ENCODE measurements around the gene HDC. TPM values are rescaled to one million over a fixed set of nuclear protein-coding genes. Genes with fewer than 3 reads are reported as not detected.

Gene HDC
- total and polyA plus RNA-seq, 8 donors: 0.64 to 4.6 (median 1.6) TPM

- DNase-seq: no peak
- no peak for ATAC-seq
- H3K4me1 ChIP-seq: peaks cover 0 to 3% of the 10 kb centered on the region in 2 donors
- H3K36me3 ChIP-seq: no peaks in the 10 kb centered on the region
- intact Hi-C loops (cut with DNase I): no loop called here
- no peak overlapping the region for H3K4me3 ChIP-seq
- no peaks in the 10 kb centered on the region for H3K27me3 ChIP-seq
- no peaks in the 10 kb centered on the region for H3K9me3 ChIP-seq
- no peak overlapping the region for H3K27ac ChIP-seq
- TF ChIP-seq CTCF (IDR thresholded peaks at IDR 0.05): no peak
These were observed 29.7 kb downstream of the HDC start for GRCh38 chr15:50235794-50236193.

- TF ChIP-seq CTCF (IDR thresholded peaks at IDR 0.05): no peak
- no peak for DNase-seq
- Histone ChIP-seq H3K4me3 (no peak overlapping the region), H3K4me1 (peaks cover 0 to 3% of the 10 kb centered on the region in 2 donors), H3K9me3 (no peaks in the 10 kb centered on the region), H3K27me3 (no peaks in the 10 kb centered on the region), H3K27ac (no peak overlapping the region), H3K36me3 (no peaks in the 10 kb centered on the region)
- no peak for ATAC-seq
- intact Hi-C loops (cut with DNase I): no loop called here
These were observed 30.8 kb downstream of the HDC start for GRCh38 chr15:50234764-50235163.

GRCh38 chr15:50233192-50233736 lies 32.3 kb downstream of the HDC start:
- H3K4me1 ChIP-seq: peaks cover 0 to 3% of the 10 kb centered on the region in 2 donors
- no peak for TF ChIP-seq CTCF (IDR thresholded peaks at IDR 0.05)
- H3K4me3 ChIP-seq: no peak overlapping the region
- no peaks in the 10 kb centered on the region for H3K36me3 ChIP-seq
- no peak for ATAC-seq
- no peak for DNase-seq
- intact Hi-C loops (cut with DNase I): no loop called here
- H3K27ac ChIP-seq: no peak overlapping the region
- no peaks in the 10 kb centered on the region for H3K27me3 ChIP-seq
- no peaks in the 10 kb centered on the region for H3K9me3 ChIP-seq

GRCh38 chr15:50232791-50233190 lies 32.7 kb downstream of the HDC start:
- Histone ChIP-seq H3K4me1 (peaks cover 0 to 3% of the 10 kb centered on the region in 2 donors), H3K36me3 (no peaks in the 10 kb centered on the region), H3K27ac (no peak overlapping the region), H3K9me3 (no peaks in the 10 kb centered on the region), H3K4me3 (no peak overlapping the region), H3K27me3 (no peaks in the 10 kb centered on the region)
- no peak for DNase-seq
- TF ChIP-seq CTCF (IDR thresholded peaks at IDR 0.05): no peak
- no peak for ATAC-seq
- intact Hi-C loops (cut with DNase I): no loop called here

GRCh38 chr15:50231761-50232160 lies 33.8 kb downstream of the HDC start:
- Histone ChIP-seq H3K4me3 (no peak overlapping the region), H3K9me3 (no peaks in the 10 kb centered on the region), H3K4me1 (peaks cover 0 to 3% of the 10 kb centered on the region in 2 donors), H3K36me3 (no peaks in the 10 kb centered on the region), H3K27ac (no peak overlapping the region), H3K27me3 (no peaks in the 10 kb centered on the region)
- intact Hi-C loops (cut with DNase I): no loop called here
- TF ChIP-seq CTCF (IDR thresholded peaks at IDR 0.05): no peak
- ATAC-seq (no peak), DNase-seq (no peak)
